Gastrocnemius medialis (tissue), 4 donors: ENCODE results near the gene PATJ.
"Not testable (repeated sequence)": the region's sequence is repeated elsewhere in the genome, so short reads cannot be mapped to it uniquely, and the experiment has no call there.

Source experiments
- POLR2A ChIP-seq, 2 donors: fragments of 450-650 bp; IDR thresholded peaks; one replicate each; pipeline ENCODE4 v1.6.1; 2017; ENCODE audit warnings: antibody characterized with exemption in 2 of 2, mild to moderate bottlenecking in 2 of 2, moderate library complexity in 2 of 2
- TF ChIP-seq, protein P1 (sequence below), 5 experiments: fragments of 450-650 bp in 3 of 5; fragments of 200-600 bp in 2 of 5; sonication (generic) in 2 of 5; IDR thresholded peaks in 4 of 5; conservative IDR thresholded peaks in 1 of 5; 1 replicate in 4 of 5; 2 replicates in 1 of 5; pipeline ENCODE4 v1.5.1; 2016 to 2019; ENCODE audit warnings: antibody characterized with exemption in 5 of 5, mild to moderate bottlenecking in 3 of 5, moderate library complexity in 3 of 5

DNA sequence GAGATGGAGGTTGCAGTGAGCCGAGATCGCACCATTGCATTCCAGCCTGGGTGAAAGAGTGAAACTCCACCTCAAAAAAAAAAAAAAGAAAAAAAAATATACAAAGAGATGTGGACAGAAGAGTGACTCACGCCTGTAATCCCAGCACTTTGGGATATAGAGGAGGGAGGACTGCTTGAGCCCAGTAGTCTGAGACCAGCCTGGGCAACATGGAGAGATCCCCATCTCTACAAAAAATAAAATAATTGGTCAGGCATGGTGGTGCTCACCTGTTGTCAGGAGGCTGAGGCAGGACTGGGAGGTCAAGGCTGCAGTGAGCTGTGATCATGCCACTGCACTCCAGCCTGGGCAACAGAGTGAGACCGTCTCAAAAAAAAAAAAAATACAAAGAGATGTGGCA is 31.0 kb upstream of the PATJ start:
- not testable (repeated sequence) for TF ChIP-seq POLR2A (IDR thresholded peaks at IDR 0.05)
- TF ChIP-seq, protein P1, sequence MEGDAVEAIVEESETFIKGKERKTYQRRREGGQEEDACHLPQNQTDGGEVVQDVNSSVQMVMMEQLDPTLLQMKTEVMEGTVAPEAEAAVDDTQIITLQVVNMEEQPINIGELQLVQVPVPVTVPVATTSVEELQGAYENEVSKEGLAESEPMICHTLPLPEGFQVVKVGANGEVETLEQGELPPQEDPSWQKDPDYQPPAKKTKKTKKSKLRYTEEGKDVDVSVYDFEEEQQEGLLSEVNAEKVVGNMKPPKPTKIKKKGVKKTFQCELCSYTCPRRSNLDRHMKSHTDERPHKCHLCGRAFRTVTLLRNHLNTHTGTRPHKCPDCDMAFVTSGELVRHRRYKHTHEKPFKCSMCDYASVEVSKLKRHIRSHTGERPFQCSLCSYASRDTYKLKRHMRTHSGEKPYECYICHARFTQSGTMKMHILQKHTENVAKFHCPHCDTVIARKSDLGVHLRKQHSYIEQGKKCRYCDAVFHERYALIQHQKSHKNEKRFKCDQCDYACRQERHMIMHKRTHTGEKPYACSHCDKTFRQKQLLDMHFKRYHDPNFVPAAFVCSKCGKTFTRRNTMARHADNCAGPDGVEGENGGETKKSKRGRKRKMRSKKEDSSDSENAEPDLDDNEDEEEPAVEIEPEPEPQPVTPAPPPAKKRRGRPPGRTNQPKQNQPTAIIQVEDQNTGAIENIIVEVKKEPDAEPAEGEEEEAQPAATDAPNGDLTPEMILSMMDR (IDR thresholded peaks at IDR 0.05 in 4 of 5, conservative IDR thresholded peaks at IDR 0.05 in 1 of 5), result not testable (repeated sequence)
